ENCODE measurements around the gene RHEB. TPM values are rescaled to one million over a fixed set of nuclear protein-coding genes. Genes with fewer than 3 reads are reported as not detected.
A peak's percentile ranks its signal among the peaks of the same experiment; 100 is the strongest.

RHEB gene
- total and polyA plus RNA-seq, 2 donors (not counting 3 experiments of a cell fraction or from before 2014, with no cell fraction given) = 59.4 to 108 TPM

GRCh38 chr7:151460474-151460855, 59.2 kb downstream of the RHEB start:
- peaks cover 22% of the 10 kb centered on the region for H3K4me1 ChIP-seq (ENCODE audit: control insufficient read depth, extremely low read depth, insufficient read depth, low read length)
- no peaks in the 10 kb centered on the region for H3K79me2 ChIP-seq (ENCODE audit: control insufficient read depth, insufficient read depth, low read length)
- no peak overlapping the region for H3K4me2 ChIP-seq (ENCODE audit: insufficient read depth, low read length)
- TSS peak; percentile 88 for BruUV-seq (replicated peaks)
- no peaks in the 10 kb centered on the region for H3K9me3 ChIP-seq (replicated peaks; ENCODE audit: control insufficient read depth, insufficient read depth, low read length)
- no peak overlapping the region for H3K4me3 ChIP-seq (replicated peaks in 1 of 3; ENCODE audit: insufficient read depth in 1 of 3, low read depth in 1 of 3, low read length in 3 of 3)
- H3K27me3 ChIP-seq (ENCODE audit: control insufficient read depth in 2 of 2, insufficient read depth in 2 of 2, low read length in 2 of 2) = no peaks in the 10 kb centered on the region
- intact Hi-C loops (cut with micrococcal nuclease) = loop anchor here (1.0 to 5.0 kb wide), 3 partner anchors 12 to 298 kb away; no protein-coding TSS in a partner anchor
- TF ChIP-seq JUN (IDR thresholded peaks at IDR 0.05; ENCODE audit: borderline replicate concordance, insufficient read depth, insufficient read length, low read depth) = no peak
- peak; percentile 9 for TF ChIP-seq POLR2AphosphoS5 (IDR thresholded peaks at IDR 0.05; ENCODE audit: insufficient read depth, low read depth, low read length)
- ChIA-PET POLR2A (interaction anchor here (1.4 to 1.5 kb wide), 2 partner anchors 12 to 57 kb away, joined by 3 to 6 read pairs; no protein-coding TSS in a partner anchor), CTCF (interaction anchor here (0.7 to 3.1 kb wide), 12 partner anchors 10 to 322 kb away, joined by 3 to 38 read pairs (median 3); partner anchors contain the start of gene RHEB)
- no peak overlapping the region for H2AFZ ChIP-seq (ENCODE audit: low read depth, low read length)
- peak overlapping the region; percentile 34 for H3K27ac ChIP-seq (ENCODE audit: insufficient read depth, low read depth, low read length)
- no peaks in the 10 kb centered on the region for H4K20me1 ChIP-seq (replicated peaks; ENCODE audit: control insufficient read depth, extremely low read depth, insufficient read depth, low read length)
- peak; percentile 15 for FAIRE-seq
- peak overlapping the region; percentile 12 for H3K9ac ChIP-seq (replicated peaks; ENCODE audit: extremely low read depth, insufficient read depth, low read length)
- no peaks in the 10 kb centered on the region for H3K9me1 ChIP-seq (replicated peaks; ENCODE audit: control insufficient read depth, extremely low read depth, insufficient read depth, low read length)
- dilution Hi-C loops (cut with MboI; ENCODE audit: extremely low pct_ligation_motif_present, low sequenced_read_pairs) = no loop called here
- no peak for DNase-seq (ENCODE audit: low read depth, low spot score)
- H3K36me3 ChIP-seq (ENCODE audit: control insufficient read depth in 2 of 2, extremely low read depth in 1 of 2, insufficient read depth in 2 of 2, low read length in 2 of 2) = peaks cover 3 to 8% of the 10 kb centered on the region in 2 experiments

- peak overlapping the region; percentile 49 for H2AFZ ChIP-seq (ENCODE audit: low read depth, low read length)
- TF ChIP-seq JUN (IDR thresholded peaks at IDR 0.05; ENCODE audit: borderline replicate concordance, insufficient read depth, insufficient read length, low read depth) = peak; percentile 70
- TF ChIP-seq CTCF (IDR thresholded peaks at IDR 0.05; ENCODE audit: extremely low read depth in 1 of 2, insufficient read depth in 1 of 2, low read depth in 1 of 2, low read length in 2 of 2) = peak in 1 of 2 donors; percentile 17
- no peak for TF ChIP-seq EZH2 (IDR thresholded peaks at IDR 0.05; ENCODE audit: borderline replicate concordance, low read depth, low read length, severe bottlenecking)
- peak; percentile 8 for TF ChIP-seq MYC (IDR thresholded peaks at IDR 0.05; ENCODE audit: low read depth, low read length)
- TF ChIP-seq POLR2AphosphoS5 (IDR thresholded peaks at IDR 0.05; ENCODE audit: insufficient read depth, low read depth, low read length) = peak; percentile 42
- no peak for TF ChIP-seq MAX (IDR thresholded peaks at IDR 0.05; ENCODE audit: insufficient read depth, insufficient read length)
- intact Hi-C loops (cut with micrococcal nuclease) = loop anchor here (1.0 to 5.0 kb wide), 4 partner anchors 12 to 299 kb away; no protein-coding TSS in a partner anchor
- H3K9ac ChIP-seq (replicated peaks; ENCODE audit: extremely low read depth, insufficient read depth, low read length) = peak overlapping the region; percentile 36
- dilution Hi-C loops (cut with MboI; ENCODE audit: extremely low pct_ligation_motif_present, low sequenced_read_pairs) = no loop called here
- H3K4me2 ChIP-seq (ENCODE audit: insufficient read depth, low read length) = peak overlapping the region; percentile 33
- BruUV-seq (replicated peaks) = no TSS peak
- no peaks in the 10 kb centered on the region for H3K9me3 ChIP-seq (replicated peaks; ENCODE audit: control insufficient read depth, insufficient read depth, low read length)
- no peaks in the 10 kb centered on the region for H3K9me1 ChIP-seq (replicated peaks; ENCODE audit: control insufficient read depth, extremely low read depth, insufficient read depth, low read length)
- peak; percentile 90 for FAIRE-seq
- peak overlapping the region in 1 of 3 experiments; percentile 17 for H3K4me3 ChIP-seq (replicated peaks in 1 of 3; ENCODE audit: insufficient read depth in 1 of 3, low read depth in 1 of 3, low read length in 3 of 3)
- CTCF ChIA-PET = interaction anchor here (0.6 to 3.1 kb wide), 14 partner anchors 10 to 322 kb away, joined by 3 to 38 read pairs (median 3); partner anchors contain the start of gene RHEB
- DNase-seq (ENCODE audit: low read depth, low spot score) = peak; percentile 86
- H3K4me1 ChIP-seq (ENCODE audit: control insufficient read depth, extremely low read depth, insufficient read depth, low read length) = peaks cover 22% of the 10 kb centered on the region
- H3K79me2 ChIP-seq (ENCODE audit: control insufficient read depth, insufficient read depth, low read length) = no peaks in the 10 kb centered on the region
- H3K27ac ChIP-seq (ENCODE audit: insufficient read depth, low read depth, low read length) = peak overlapping the region; percentile 34
- H4K20me1 ChIP-seq (replicated peaks; ENCODE audit: control insufficient read depth, extremely low read depth, insufficient read depth, low read length) = no peaks in the 10 kb centered on the region
- peaks cover 3 to 6% of the 10 kb centered on the region in 2 experiments for H3K36me3 ChIP-seq (ENCODE audit: control insufficient read depth in 2 of 2, extremely low read depth in 1 of 2, insufficient read depth in 2 of 2, low read length in 2 of 2)
- POLR2A ChIA-PET = interaction anchor here (1.4 to 1.5 kb wide), 2 partner anchors 12 to 57 kb away, joined by 3 to 6 read pairs; no protein-coding TSS in a partner anchor
- H3K27me3 ChIP-seq (ENCODE audit: control insufficient read depth in 2 of 2, insufficient read depth in 2 of 2, low read length in 2 of 2) = no peaks in the 10 kb centered on the region
Measured at GRCh38 chr7:151459726-151460473, 59.8 kb downstream of the RHEB start.

All from endothelial cell of umbilical vein (primary cell).